Limb (tissue), 2 donors: ENCODE measurements around the gene CCN6.

Experiments used
- DNase-seq, 2 donors: peaks; one replicate each; pipeline ENCODE4 v3.0.0-alpha.2; 2016; ENCODE audit errors: extremely low spot score in 2 of 2

Gene CCN6

GRCh38 chr6:112114577-112115223 is 60.8 kb downstream of the CCN6 start:
- DNase-seq: no peak

GRCh38 chr6:112116221-112116620 is 62.3 kb downstream of the CCN6 start:
- no peak for DNase-seq

DNA sequence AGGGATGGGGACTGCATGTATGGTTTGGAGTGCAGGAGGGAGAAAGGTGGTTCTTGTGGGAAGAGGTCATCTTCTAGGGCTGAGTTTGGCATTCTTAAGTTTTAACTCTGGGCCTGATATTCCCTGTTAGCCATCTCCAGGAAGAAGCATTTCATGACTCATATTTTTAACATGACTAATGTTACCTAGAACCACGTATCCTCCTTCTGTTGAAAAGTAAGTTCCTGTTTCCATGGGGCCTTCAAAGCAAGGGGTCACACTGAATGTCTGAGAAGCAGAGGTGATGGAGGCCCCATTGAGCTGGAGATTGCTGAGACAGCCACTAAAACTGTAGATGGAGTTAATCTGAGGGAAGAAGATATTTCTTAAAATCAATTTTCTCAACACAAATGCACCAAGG is 63.6 kb downstream of the CCN6 start:
- no peak for DNase-seq

DNA sequence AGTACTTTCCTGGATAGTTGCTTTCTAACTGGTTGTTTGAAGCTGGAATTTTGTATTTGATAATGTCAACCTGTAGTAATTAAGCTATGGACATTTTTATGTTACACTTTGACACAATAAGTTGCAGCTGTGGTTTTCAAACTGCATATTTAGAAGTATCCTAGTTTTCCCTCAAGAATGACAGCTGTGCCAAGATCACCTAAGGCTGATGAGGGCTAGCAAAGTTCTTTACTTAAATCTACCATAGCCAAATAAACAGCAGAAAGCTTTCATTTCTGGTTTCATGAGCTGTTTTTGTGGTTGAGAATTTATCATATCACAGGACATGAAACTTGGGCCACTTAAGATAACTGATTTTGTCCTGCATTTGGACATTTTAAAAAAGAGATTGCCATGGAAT is 64.1 kb downstream of the CCN6 start:
- DNase-seq: no peak
